ENCODE measurements around the gene LHFPL6.

Gene LHFPL6

DNA sequence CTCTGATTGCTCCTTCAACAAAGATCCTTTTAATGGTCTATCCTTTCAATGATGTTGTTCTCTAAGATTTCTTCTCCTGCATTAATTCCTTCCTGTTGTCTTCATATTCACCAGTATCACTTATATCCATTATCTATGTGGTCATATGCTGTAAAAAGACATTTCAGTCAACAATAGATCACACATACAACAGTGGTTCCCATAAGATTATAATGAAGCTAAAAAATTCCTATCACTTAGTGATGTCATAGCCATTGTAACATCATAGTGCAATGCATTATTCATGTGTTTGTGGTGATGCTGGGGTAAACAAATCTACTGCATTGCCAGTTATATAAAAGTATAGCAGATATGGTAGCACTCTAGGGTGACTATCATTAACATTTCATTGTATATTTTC is 266.1 kb downstream of the LHFPL6 start:
- H3K9me3 Mint-ChIP-seq = no peaks in the 10 kb centered on the region
- no peak overlapping the region for H3K4me3 Mint-ChIP-seq
- no peaks in the 10 kb centered on the region for H3K36me3 Mint-ChIP-seq
- no peak overlapping the region for H3K27ac Mint-ChIP-seq
- H3K4me1 Mint-ChIP-seq = no peaks in the 10 kb centered on the region
- H3K27me3 Mint-ChIP-seq = peaks cover 4% of the 10 kb centered on the region

- peaks cover 3% of the 10 kb centered on the region for H3K27me3 Mint-ChIP-seq
- no peaks in the 10 kb centered on the region for H3K4me1 Mint-ChIP-seq
- H3K36me3 Mint-ChIP-seq = no peaks in the 10 kb centered on the region
- no peaks in the 10 kb centered on the region for H3K9me3 Mint-ChIP-seq
- H3K4me3 Mint-ChIP-seq = no peak overlapping the region
- H3K27ac Mint-ChIP-seq = no peak overlapping the region
These were observed 266.8 kb downstream of the LHFPL6 start for GRCh38 chr13:39336207-39336606.

DNA sequence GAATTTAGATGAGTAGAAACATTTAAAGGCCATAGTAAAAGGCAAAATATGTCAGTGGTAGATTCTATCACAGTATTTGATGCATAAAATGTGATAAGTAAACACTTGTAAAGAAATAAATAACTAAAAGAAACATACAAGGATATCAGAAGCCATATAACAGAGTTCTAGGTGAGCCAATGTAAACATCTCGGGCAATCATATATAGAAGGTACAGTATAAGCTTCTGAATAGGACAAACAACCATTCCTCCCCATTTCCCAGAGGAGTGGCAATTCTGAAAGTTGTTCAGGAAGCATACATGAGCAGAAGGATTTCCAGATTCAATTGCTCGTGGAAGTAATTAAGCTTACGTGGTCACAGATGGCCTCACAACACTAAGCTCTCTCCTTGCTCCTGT is 267.3 kb downstream of the LHFPL6 start:
- Mint-ChIP-seq H3K36me3 (no peaks in the 10 kb centered on the region), H3K27ac (no peak overlapping the region), H3K27me3 (peaks cover under 1% of the 10 kb centered on the region), H3K9me3 (no peaks in the 10 kb centered on the region), H3K4me1 (no peaks in the 10 kb centered on the region), H3K4me3 (no peak overlapping the region)

- Mint-ChIP-seq H3K9me3 (no peaks in the 10 kb centered on the region), H3K27me3 (peaks cover 3% of the 10 kb centered on the region), H3K4me1 (no peaks in the 10 kb centered on the region), H3K27ac (no peak overlapping the region), H3K4me3 (no peak overlapping the region), H3K36me3 (no peaks in the 10 kb centered on the region)
These were observed 272.5 kb downstream of the LHFPL6 start for GRCh38 chr13:39330504-39330903.

GRCh38 chr13:39329182-39329639 is 273.8 kb downstream of the LHFPL6 start:
- H3K27me3 Mint-ChIP-seq = peaks cover 3% of the 10 kb centered on the region
- H3K4me3 Mint-ChIP-seq = no peak overlapping the region
- no peaks in the 10 kb centered on the region for H3K4me1 Mint-ChIP-seq
- no peak overlapping the region for H3K27ac Mint-ChIP-seq
- no peaks in the 10 kb centered on the region for H3K36me3 Mint-ChIP-seq
- no peaks in the 10 kb centered on the region for H3K9me3 Mint-ChIP-seq

DNA sequence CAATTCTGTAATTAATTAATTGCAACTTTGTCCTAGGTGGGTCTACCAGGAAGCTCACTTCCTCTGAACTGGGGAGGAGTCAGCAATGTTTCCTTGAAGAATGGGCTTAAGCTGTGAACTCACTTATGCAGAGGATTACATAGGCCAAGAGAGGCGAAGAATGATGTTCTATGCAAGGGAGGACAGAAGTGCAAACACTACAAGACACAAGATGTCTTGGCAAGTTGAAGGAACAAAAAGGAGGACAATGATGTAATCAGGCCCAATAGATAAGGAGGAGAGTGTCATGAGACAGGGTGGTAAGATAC is 275.9 kb downstream of the LHFPL6 start:
- H3K4me1 Mint-ChIP-seq = no peaks in the 10 kb centered on the region
- no peaks in the 10 kb centered on the region for H3K9me3 Mint-ChIP-seq
- no peaks in the 10 kb centered on the region for H3K36me3 Mint-ChIP-seq
- no peak overlapping the region for H3K27ac Mint-ChIP-seq
- peaks cover 7% of the 10 kb centered on the region for H3K27me3 Mint-ChIP-seq
- no peak overlapping the region for H3K4me3 Mint-ChIP-seq

GRCh38 chr13:39326469-39327171 is 276.4 kb downstream of the LHFPL6 start:
- Mint-ChIP-seq H3K27ac (no peak overlapping the region), H3K27me3 (peaks cover 11% of the 10 kb centered on the region), H3K4me3 (no peak overlapping the region), H3K4me1 (no peaks in the 10 kb centered on the region), H3K36me3 (no peaks in the 10 kb centered on the region), H3K9me3 (no peaks in the 10 kb centered on the region)

- H3K27me3 Mint-ChIP-seq = peaks cover 10% of the 10 kb centered on the region
- no peak overlapping the region for H3K4me3 Mint-ChIP-seq
- no peaks in the 10 kb centered on the region for H3K9me3 Mint-ChIP-seq
- no peaks in the 10 kb centered on the region for H3K4me1 Mint-ChIP-seq
- H3K36me3 Mint-ChIP-seq = no peaks in the 10 kb centered on the region
- no peak overlapping the region for H3K27ac Mint-ChIP-seq
These were observed 278.1 kb downstream of the LHFPL6 start for GRCh38 chr13:39324806-39325311.

GRCh38 chr13:39322836-39323585 is 280.0 kb downstream of the LHFPL6 start:
- Mint-ChIP-seq H3K4me3 (no peak overlapping the region), H3K27ac (no peak overlapping the region), H3K36me3 (no peaks in the 10 kb centered on the region), H3K4me1 (no peaks in the 10 kb centered on the region), H3K27me3 (peaks cover 8% of the 10 kb centered on the region), H3K9me3 (no peaks in the 10 kb centered on the region)

- Mint-ChIP-seq H3K27me3 (peaks cover 8% of the 10 kb centered on the region), H3K36me3 (no peaks in the 10 kb centered on the region), H3K4me3 (no peak overlapping the region), H3K4me1 (no peaks in the 10 kb centered on the region), H3K9me3 (no peaks in the 10 kb centered on the region), H3K27ac (no peak overlapping the region)
These were observed 281.4 kb downstream of the LHFPL6 start for GRCh38 chr13:39321574-39321973.

DNA sequence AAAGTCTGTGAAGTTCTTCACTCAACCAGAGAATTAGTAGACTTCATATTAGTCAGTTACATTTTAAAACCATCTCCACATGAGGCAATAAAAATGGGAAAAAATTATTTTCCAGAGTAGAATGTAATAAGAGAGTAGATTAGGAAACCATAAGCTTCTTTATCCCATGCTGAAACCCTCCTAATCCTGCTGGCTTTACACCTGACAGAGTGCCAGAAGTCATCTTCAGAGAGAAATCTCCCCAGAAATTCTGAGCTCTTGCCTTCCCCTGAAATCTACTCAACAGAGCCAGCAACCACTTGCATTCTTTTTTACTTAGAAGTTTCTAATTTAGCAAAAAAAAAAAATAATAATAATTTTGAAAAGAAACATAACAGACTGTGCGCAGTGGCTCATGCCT is 284.8 kb downstream of the LHFPL6 start:
- H3K4me3 Mint-ChIP-seq = no peak overlapping the region
- peaks cover 9% of the 10 kb centered on the region for H3K27me3 Mint-ChIP-seq
- H3K9me3 Mint-ChIP-seq = no peaks in the 10 kb centered on the region
- H3K4me1 Mint-ChIP-seq = no peaks in the 10 kb centered on the region
- no peaks in the 10 kb centered on the region for H3K36me3 Mint-ChIP-seq
- no peak overlapping the region for H3K27ac Mint-ChIP-seq

DNA sequence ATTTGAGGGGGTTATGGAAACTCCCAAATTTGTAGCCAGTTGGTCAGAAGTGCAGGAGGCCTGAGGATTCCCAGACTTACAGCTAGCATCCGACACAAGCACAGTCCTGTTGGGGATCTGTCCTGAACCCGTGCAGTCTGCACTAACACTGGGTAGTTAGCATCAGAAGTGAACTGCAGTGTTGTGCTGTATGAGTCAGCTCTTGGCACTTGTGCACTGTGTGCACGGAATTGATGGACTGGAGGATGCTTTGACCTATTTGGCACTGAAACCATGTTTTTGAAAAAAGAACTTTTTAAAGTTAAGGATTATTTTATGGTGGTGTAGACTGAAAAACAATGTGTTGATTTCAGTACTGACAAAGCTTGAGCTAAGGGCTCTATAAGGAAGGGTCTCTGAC is 285.7 kb downstream of the LHFPL6 start:
- Mint-ChIP-seq H3K36me3 (no peaks in the 10 kb centered on the region), H3K4me3 (no peak overlapping the region), H3K27me3 (peaks cover 7% of the 10 kb centered on the region), H3K9me3 (no peaks in the 10 kb centered on the region), H3K4me1 (no peaks in the 10 kb centered on the region), H3K27ac (no peak overlapping the region)

DNA sequence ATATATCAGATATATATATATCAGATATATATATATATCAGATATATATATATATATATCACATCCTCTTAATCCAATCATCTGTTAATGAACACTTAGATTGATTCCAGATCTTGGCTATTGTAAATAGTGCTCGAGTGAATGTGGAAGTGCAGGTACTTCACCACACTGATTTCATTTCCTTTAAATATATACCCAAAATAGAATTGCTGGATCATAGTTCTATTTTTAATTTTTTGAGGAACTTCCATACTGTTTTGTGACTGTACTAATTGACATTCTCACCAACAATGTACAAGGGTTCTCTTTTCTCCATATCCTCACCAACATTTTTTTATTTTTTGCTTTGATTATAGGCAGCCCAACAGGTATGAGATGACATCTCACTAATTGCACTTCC is 287.2 kb downstream of the LHFPL6 start:
- H3K4me1 Mint-ChIP-seq = no peaks in the 10 kb centered on the region
- no peak overlapping the region for H3K27ac Mint-ChIP-seq
- no peaks in the 10 kb centered on the region for H3K36me3 Mint-ChIP-seq
- H3K4me3 Mint-ChIP-seq = no peak overlapping the region
- peaks cover 1% of the 10 kb centered on the region for H3K27me3 Mint-ChIP-seq
- no peaks in the 10 kb centered on the region for H3K9me3 Mint-ChIP-seq

GRCh38 chr13:39313721-39314120 is 289.3 kb downstream of the LHFPL6 start:
- Mint-ChIP-seq H3K4me1 (no peaks in the 10 kb centered on the region), H3K36me3 (no peaks in the 10 kb centered on the region), H3K27ac (no peak overlapping the region), H3K9me3 (no peaks in the 10 kb centered on the region), H3K27me3 (peaks cover 1% of the 10 kb centered on the region), H3K4me3 (no peak overlapping the region)

GRCh38 chr13:39312596-39312995 is 290.4 kb downstream of the LHFPL6 start:
- H3K27me3 Mint-ChIP-seq = peaks cover 1% of the 10 kb centered on the region
- no peaks in the 10 kb centered on the region for H3K4me1 Mint-ChIP-seq
- H3K36me3 Mint-ChIP-seq = no peaks in the 10 kb centered on the region
- H3K9me3 Mint-ChIP-seq = no peaks in the 10 kb centered on the region
- H3K27ac Mint-ChIP-seq = no peak overlapping the region
- no peak overlapping the region for H3K4me3 Mint-ChIP-seq

DNA sequence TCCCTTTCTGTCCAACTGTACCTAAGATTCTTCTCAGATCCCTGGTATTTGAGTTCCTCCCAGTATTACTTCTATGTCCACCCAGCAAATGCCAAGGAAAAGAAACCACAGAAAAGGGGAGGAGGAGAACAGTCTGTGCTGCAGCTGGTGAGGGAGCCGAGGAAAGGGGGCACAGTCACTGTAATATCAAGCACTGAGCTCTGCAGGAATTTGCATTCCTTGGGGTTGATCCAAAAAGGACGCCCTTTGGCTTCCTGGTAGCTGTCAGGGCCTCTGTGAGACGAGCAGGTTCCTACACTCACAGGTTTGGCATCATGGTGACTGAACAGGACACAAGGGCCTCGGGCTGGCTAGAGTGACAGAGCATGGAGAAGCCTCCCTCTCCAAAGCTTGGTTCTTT is 291.4 kb downstream of the LHFPL6 start:
- Mint-ChIP-seq H3K27me3 (peaks cover 4% of the 10 kb centered on the region), H3K4me1 (no peaks in the 10 kb centered on the region), H3K36me3 (no peaks in the 10 kb centered on the region), H3K27ac (no peak overlapping the region), H3K9me3 (no peaks in the 10 kb centered on the region), H3K4me3 (no peak overlapping the region)
